WTC11 (cell line): Measurements from ENCODE around the gene ARL8A.

Experiments
- ESRRA ChIP-seq: sonication (generic); formaldehyde crosslinking; IDR thresholded peaks from 2 replicates; pipeline ENCODE4 v1.8.1; 2022; ENCODE audit warnings: mild to moderate bottlenecking, missing genetic modification reagents, borderline replicate concordance
- ETV6 ChIP-seq: sonication (generic); formaldehyde crosslinking; IDR thresholded peaks from 2 replicates; pipeline ENCODE4 v1.8.1; 2022; ENCODE audit warnings: mild to moderate bottlenecking, missing genetic modification reagents
- ZNF121 ChIP-seq: sonication (generic); formaldehyde crosslinking; IDR thresholded peaks from 2 replicates; pipeline ENCODE4 v1.8.0; 2023; ENCODE audit warnings: missing genetic modification reagents
- TF ChIP-seq, protein P1 (sequence below): fragments of 200-600 bp; IDR thresholded peaks from 2 replicates; pipeline ENCODE4 v1.8.0; 2022; ENCODE audit warnings: antibody characterized with exemption
- TF ChIP-seq, protein P2 (sequence below): sonication (generic); formaldehyde crosslinking; IDR thresholded peaks from 2 replicates; pipeline ENCODE4 v1.8.1; 2022; ENCODE audit warnings: missing genetic modification reagents, borderline replicate concordance
- TF ChIP-seq, protein P3 (sequence below): sonication (generic); formaldehyde crosslinking; IDR thresholded peaks from 2 replicates; pipeline ENCODE4 v1.8.0; 2022; ENCODE audit warnings: mild to moderate bottlenecking, missing genetic modification reagents
- TF ChIP-seq, protein P4 (sequence below): sonication (generic); formaldehyde crosslinking; conservative IDR thresholded peaks from 2 replicates; pipeline ENCODE4 v1.8.1; 2022; ENCODE audit warnings: mild to moderate bottlenecking, missing genetic modification reagents
- TF ChIP-seq, protein P5 (sequence below): sonication (generic); formaldehyde crosslinking; IDR thresholded peaks from 2 replicates; pipeline ENCODE4 v1.8.1; 2023; ENCODE audit warnings: mild to moderate bottlenecking, missing genetic modification reagents

DNA sequence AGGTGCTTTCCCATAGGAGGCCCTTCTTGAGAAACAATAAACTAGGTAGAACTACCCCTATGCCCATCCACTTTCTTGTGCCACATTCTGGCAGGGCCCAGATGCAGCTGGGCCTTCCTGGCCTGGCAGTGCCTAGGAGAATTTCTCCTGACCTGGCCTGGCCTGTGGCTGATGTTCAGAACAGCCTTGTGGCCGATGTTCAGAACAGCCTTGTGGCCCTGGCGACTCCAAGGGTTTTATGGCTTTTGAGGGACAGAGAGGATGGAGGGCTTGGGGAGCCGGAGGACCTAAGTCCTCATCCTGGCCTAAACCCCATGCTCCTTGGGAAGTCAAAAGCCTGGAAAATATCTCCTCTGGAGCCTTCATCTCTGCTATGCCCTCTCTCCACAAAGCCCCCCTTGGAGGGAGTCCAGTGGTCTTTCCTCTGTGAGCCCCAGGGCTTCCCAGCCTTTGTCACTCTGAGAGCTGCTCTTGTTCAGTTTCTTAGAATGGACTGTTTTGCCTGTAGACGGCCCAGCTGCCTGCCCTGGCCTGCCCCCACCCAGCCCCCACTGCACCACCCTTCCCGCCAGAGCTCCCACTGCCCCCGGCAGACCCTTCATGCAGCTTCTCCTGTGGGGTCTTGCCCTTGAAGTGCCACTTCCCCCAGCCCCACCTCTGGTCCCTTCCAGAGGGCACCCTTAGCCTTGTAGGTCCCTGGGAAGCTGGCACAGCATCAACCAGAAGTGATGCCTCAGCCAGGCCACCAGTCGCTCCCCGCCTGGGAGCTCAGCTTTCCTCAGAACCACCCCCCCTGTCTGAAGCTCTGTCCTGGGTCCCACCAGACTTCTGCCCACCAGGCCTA is 14.9 kb downstream of the ARL8A start:
- TF ChIP-seq, protein P1, sequence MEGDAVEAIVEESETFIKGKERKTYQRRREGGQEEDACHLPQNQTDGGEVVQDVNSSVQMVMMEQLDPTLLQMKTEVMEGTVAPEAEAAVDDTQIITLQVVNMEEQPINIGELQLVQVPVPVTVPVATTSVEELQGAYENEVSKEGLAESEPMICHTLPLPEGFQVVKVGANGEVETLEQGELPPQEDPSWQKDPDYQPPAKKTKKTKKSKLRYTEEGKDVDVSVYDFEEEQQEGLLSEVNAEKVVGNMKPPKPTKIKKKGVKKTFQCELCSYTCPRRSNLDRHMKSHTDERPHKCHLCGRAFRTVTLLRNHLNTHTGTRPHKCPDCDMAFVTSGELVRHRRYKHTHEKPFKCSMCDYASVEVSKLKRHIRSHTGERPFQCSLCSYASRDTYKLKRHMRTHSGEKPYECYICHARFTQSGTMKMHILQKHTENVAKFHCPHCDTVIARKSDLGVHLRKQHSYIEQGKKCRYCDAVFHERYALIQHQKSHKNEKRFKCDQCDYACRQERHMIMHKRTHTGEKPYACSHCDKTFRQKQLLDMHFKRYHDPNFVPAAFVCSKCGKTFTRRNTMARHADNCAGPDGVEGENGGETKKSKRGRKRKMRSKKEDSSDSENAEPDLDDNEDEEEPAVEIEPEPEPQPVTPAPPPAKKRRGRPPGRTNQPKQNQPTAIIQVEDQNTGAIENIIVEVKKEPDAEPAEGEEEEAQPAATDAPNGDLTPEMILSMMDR, result no peak
- TF ChIP-seq ESRRA (CRISPR knock-in tag) (no peak), ZNF121 (CRISPR knock-in tag) (no peak), ETV6 (no peak)
- TF ChIP-seq, protein P2, sequence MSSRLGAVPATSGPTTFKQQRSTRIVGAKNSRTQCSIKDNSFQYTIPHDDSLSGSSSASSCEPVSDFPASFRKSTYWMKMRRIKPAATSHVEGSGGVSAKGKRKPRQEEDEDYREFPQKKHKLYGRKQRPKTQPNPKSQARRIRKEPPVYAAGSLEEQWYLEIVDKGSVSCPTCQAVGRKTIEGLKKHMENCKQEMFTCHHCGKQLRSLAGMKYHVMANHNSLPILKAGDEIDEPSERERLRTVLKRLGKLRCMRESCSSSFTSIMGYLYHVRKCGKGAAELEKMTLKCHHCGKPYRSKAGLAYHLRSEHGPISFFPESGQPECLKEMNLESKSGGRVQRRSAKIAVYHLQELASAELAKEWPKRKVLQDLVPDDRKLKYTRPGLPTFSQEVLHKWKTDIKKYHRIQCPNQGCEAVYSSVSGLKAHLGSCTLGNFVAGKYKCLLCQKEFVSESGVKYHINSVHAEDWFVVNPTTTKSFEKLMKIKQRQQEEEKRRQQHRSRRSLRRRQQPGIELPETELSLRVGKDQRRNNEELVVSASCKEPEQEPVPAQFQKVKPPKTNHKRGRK (CRISPR knock-in tag), result no peak
- TF ChIP-seq, protein P3, sequence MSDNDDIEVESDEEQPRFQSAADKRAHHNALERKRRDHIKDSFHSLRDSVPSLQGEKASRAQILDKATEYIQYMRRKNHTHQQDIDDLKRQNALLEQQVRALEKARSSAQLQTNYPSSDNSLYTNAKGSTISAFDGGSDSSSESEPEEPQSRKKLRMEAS (CRISPR knock-in tag), result no peak
- TF ChIP-seq, protein P4, sequence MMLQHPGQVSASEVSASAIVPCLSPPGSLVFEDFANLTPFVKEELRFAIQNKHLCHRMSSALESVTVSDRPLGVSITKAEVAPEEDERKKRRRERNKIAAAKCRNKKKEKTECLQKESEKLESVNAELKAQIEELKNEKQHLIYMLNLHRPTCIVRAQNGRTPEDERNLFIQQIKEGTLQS (CRISPR knock-in tag), result no peak
- TF ChIP-seq, protein P5, sequence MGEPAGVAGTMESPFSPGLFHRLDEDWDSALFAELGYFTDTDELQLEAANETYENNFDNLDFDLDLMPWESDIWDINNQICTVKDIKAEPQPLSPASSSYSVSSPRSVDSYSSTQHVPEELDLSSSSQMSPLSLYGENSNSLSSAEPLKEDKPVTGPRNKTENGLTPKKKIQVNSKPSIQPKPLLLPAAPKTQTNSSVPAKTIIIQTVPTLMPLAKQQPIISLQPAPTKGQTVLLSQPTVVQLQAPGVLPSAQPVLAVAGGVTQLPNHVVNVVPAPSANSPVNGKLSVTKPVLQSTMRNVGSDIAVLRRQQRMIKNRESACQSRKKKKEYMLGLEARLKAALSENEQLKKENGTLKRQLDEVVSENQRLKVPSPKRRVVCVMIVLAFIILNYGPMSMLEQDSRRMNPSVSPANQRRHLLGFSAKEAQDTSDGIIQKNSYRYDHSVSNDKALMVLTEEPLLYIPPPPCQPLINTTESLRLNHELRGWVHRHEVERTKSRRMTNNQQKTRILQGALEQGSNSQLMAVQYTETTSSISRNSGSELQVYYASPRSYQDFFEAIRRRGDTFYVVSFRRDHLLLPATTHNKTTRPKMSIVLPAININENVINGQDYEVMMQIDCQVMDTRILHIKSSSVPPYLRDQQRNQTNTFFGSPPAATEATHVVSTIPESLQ, result no peak
